ENCODE results near the gene TRIP4. TPM values are rescaled to one million over a fixed set of nuclear protein-coding genes. Genes with fewer than 3 reads are reported as not detected.

The TRIP4 gene
- total RNA-seq, 6 experiments from 2014 or later = 20.7 to 31.5 (median 29.3) TPM

GRCh38 chr15:64464276-64465005 lies 76.8 kb downstream of the TRIP4 start:
- Mint-ChIP-seq H3K27me3 (ENCODE audit: insufficient read depth) (no peaks in the 10 kb centered on the region; the same call in none of the 2 replicates), H3K9me3 (no peaks in the 10 kb centered on the region), H3K36me3 (ENCODE audit: low read depth) (peaks cover 4% of the 10 kb centered on the region; the same call in 1 of the 2 replicates), H3K4me3 (no peak overlapping the region), H3K27ac (peak overlapping the region; percentile 11; the same call in 1 of the 2 replicates), H3K4me1 (ENCODE audit: low read depth) (peaks cover 56% of the 10 kb centered on the region)
- no peak for TF ChIP-seq CTCF (IDR thresholded peaks at IDR 0.05)
- no peak for DNase-seq

- no peaks in the 10 kb centered on the region for H3K9me3 Mint-ChIP-seq
- H3K36me3 Mint-ChIP-seq (ENCODE audit: low read depth) = 0 out of 2 replicates have a peak, but pooled peaks cover 4% of the 10 kb centered on the region
- DNase-seq = no peak
- no peaks in the 10 kb centered on the region; the same call in none of the 2 replicates for H3K27me3 Mint-ChIP-seq (ENCODE audit: insufficient read depth)
- peaks cover 44% of the 10 kb centered on the region for H3K4me1 Mint-ChIP-seq (ENCODE audit: low read depth)
- TF ChIP-seq CTCF (IDR thresholded peaks at IDR 0.05) = no peak
- H3K4me3 Mint-ChIP-seq = no peak overlapping the region
- H3K27ac Mint-ChIP-seq = 0 out of 2 replicates have a peak overlapping the region, but pooled peaks have one; percentile 20
Observed at GRCh38 chr15:64466408-64467141, 78.9 kb downstream of the TRIP4 start.

GRCh38 chr15:64472161-64472560 lies 84.5 kb downstream of the TRIP4 start:
- Mint-ChIP-seq H3K9me3 (no peaks in the 10 kb centered on the region), H3K36me3 (ENCODE audit: low read depth) (no peaks in the 10 kb centered on the region), H3K27me3 (ENCODE audit: insufficient read depth) (peaks cover 3% of the 10 kb centered on the region), H3K4me1 (ENCODE audit: low read depth) (peaks cover 3% of the 10 kb centered on the region; the same call in 1 of the 2 replicates), H3K4me3 (no peak overlapping the region), H3K27ac (no peak overlapping the region)
- DNase-seq = no peak
- no peak for TF ChIP-seq CTCF (IDR thresholded peaks at IDR 0.05)

DNA sequence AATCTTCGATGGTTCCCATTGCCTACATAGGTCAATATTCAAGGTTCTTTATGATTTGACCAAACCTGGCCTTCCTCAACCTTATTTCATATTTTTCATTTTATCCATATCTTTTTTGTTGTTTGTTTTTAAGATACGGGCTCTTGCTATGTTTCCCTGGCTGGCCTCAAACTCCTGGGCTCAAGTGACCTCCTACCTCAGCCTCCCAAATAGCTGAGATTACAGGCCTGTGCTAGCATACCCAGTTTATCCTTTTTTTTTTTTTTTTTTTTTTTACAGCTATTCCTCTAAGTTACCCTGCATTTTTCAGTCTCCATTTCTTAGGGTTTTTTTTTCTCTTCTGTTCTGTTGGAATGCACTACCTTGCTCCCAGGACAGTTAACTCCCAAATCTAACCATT lies 87.2 kb downstream of the TRIP4 start:
- no peaks in the 10 kb centered on the region for H3K9me3 Mint-ChIP-seq
- no peak overlapping the region for H3K4me3 Mint-ChIP-seq
- no peak for DNase-seq
- no peaks in the 10 kb centered on the region for H3K36me3 Mint-ChIP-seq (ENCODE audit: low read depth)
- H3K4me1 Mint-ChIP-seq (ENCODE audit: low read depth) = no peaks in the 10 kb centered on the region
- no peak overlapping the region for H3K27ac Mint-ChIP-seq
- peaks cover 3% of the 10 kb centered on the region for H3K27me3 Mint-ChIP-seq (ENCODE audit: insufficient read depth)
- TF ChIP-seq CTCF (IDR thresholded peaks at IDR 0.05) = no peak

DNA sequence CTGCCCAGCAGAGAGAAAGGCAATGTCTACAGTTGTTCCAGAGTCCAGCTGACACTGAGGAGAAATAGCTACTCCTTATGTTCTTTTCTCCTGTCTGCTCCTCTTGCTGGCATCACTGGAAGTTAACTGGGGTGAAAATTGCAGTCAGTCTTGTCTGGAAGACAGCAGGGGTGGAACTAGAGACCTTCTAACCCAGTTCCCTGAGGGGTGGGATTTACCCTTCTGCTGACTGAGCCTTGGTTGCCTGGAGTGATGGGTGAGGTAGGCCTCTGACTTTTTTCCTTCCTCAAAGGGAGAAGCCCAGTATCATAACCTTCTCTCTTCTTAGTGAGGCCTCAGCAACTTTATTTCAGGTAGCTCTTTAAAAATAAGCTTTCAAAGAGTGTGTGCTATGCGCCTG lies 88.9 kb downstream of the TRIP4 start:
- Mint-ChIP-seq H3K36me3 (ENCODE audit: low read depth) (peaks cover 5% of the 10 kb centered on the region; the same call in 1 of the 2 replicates), H3K27me3 (ENCODE audit: insufficient read depth) (peaks cover 3% of the 10 kb centered on the region), H3K9me3 (no peaks in the 10 kb centered on the region), H3K27ac (no peak overlapping the region; the same call in 1 of the 2 replicates), H3K4me1 (ENCODE audit: low read depth) (peaks cover 6% of the 10 kb centered on the region), H3K4me3 (no peak overlapping the region)
- no peak for DNase-seq
- no peak for TF ChIP-seq CTCF (IDR thresholded peaks at IDR 0.05)

Data from HFFc6 (cell line).